SK-MEL-5 (cell line): ENCODE results near the gene CXCL8. TPM values are rescaled to one million over a fixed set of nuclear protein-coding genes. Genes with fewer than 3 reads are reported as not detected.
"Not testable (repeated sequence)": the region's sequence is repeated elsewhere in the genome, so short reads cannot be mapped to it uniquely, and the experiment has no call there.

ENCODE experiments used
- DNase-seq: peaks from one replicate; pipeline ENCODE4 v3.0.0-alpha.2; 2016; ENCODE audit warnings: low read depth, low spot score
- in situ Hi-C: cut with HindIII; loops from 2 replicates; pipeline ENCODE4 v1.10.0; 2016; ENCODE audit warnings: low sequenced_read_pairs, high pct_unique_total_duplicates, low pct_unique_long_range_greater_than_20kb
- total RNA-seq: library from RNA; depleted of rRNA; stranded (reverse); fragments of >200 nt; shearing (Covaris generic); gene quantifications from 2 replicates; pipeline ENCODE4 v1.2.3, GENCODE V29; 2014; rRNA removed

The CXCL8 gene
- total RNA-seq, 1 experiment from 2014 or later, result 11.5 TPM

DNA sequence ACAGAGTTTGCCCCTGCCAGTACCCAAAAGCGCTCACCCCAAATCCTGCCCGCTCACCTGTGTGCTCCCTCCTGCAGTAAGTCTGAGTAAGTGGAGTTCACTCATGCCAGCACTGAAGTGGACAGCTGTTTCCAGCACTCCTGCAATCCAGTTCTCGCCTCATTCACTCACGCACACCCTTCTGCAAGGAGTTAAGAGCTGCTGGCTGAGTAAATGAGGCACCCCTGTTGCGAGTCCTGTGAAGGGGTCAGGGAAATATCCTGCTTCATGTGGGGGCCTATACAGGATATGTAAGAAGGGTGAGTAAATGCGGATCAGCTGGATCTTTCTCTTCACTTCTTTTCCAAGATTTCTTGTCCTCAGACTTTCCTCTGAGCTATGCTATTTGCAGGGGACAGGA is 23.5 kb downstream of the CXCL8 start:
- no peak for DNase-seq
- in situ Hi-C loops, result no loop called here

GRCh38 chr4:73764513-73764912 is 24.1 kb downstream of the CXCL8 start:
- no peak for DNase-seq
- in situ Hi-C loops, result no loop called here

DNA sequence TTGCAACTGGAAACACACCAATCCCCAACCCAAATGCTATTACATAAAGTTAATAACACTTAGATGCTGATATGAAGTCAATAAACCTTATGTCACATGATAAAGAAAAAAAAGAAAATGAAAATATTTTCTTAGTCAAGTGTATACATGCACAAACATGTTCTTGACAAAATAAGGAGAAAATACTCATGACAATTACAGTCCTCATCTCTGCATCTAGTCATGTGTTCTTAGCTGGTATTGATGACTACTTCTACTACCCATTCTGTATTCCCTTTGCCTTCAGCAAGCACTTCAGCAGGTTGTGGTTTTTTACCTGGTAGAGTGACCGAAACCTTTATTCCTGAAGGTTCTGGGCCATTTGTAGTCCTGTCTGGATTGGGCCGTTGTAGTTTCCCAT is 24.9 kb downstream of the CXCL8 start:
- in situ Hi-C loops, result no loop called here
- no peak for DNase-seq

- no peak for DNase-seq
- in situ Hi-C loops, result no loop called here
Measured at GRCh38 chr4:73770917-73771316, 30.5 kb downstream of the CXCL8 start.

DNA sequence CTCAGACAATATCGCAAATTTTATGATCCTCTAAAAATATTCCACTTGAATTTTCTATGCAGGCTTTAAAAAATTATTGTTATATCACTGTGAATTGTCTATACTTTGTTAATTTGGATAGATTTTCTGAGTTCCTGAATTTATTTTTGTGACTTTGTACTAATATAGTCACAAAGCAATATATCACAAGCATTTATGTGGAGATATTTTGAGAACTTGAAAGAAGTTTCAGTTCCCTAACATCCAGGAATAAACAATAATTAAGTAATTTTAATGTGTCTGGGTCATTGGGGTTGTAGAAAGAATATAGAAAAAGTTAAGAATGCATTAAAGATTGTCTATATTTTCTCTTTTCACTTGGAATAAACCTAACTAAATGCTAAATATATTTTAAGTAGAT is 32.0 kb downstream of the CXCL8 start:
- no peak for DNase-seq
- in situ Hi-C loops, result no loop called here

GRCh38 chr4:73774406-73774805 is 34.0 kb downstream of the CXCL8 start:
- DNase-seq, in situ Hi-C loops: not testable (repeated sequence)

DNA sequence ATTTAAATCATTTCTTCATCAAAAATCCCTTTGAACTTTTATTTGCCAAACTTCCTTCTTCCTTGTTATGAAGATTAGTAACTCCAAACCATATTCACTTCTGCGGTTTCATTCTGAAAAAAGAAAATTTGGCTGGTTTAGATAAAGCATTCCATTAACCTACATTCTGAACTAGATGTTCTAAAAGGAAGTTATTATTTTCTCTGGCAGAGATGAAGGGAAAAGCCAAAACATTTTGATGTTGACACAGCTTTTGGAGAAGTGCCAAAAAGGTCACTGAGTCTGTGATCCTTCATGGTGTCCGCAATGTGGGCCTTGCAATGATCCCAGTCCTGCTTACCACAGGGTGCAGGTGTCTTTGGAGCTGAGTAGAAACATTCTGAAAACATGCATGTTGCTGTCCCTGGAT is 36.0 kb downstream of the CXCL8 start:
- in situ Hi-C loops, result no loop called here

GRCh38 chr4:73777612-73778011 is 37.2 kb downstream of the CXCL8 start:
- DNase-seq, result no peak
- in situ Hi-C loops, result no loop called here

More for the DNA sequence above, 36.0 kb downstream of the CXCL8 start:
- DNase-seq, result peak; percentile 6

DNA sequence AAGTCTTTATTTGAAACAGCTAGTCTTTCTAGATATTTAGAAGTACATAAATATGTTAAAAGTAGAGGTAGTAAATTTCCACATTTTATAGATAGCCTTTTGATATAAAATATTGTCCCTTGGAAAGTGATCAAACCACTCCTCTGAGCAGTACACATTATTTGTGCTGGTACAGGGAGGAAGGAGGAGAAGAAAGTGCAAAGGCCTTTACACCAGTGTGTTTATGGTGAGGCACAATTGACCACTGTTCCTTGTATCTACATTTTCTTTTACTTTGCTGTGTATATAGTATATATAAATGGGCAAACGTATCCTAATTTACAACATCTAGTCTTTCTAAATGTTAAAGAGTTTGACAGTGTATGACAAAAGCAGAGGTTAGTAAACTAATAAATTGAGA is 39.9 kb downstream of the CXCL8 start:
- in situ Hi-C loops, result no loop called here
- DNase-seq, result no peak

GRCh38 chr4:73780834-73781233 is 40.5 kb downstream of the CXCL8 start:
- DNase-seq, result no peak
- in situ Hi-C loops, result no loop called here

- in situ Hi-C loops, result no loop called here
- peak; percentile 77 for DNase-seq
Measured at GRCh38 chr4:73788411-73788810, 48.0 kb downstream of the CXCL8 start.

Other genes with a start within 250 kb of the CXCL8 start
- not detected in 2 replicates for gene RASSF6, start 120.1 kb upstream of the CXCL8 start, total RNA-seq
- not detected in 2 replicates for gene CXCL6, start 96.1 kb downstream of the CXCL8 start, total RNA-seq
- not detected in 2 replicates for gene PF4V1, start 112.7 kb downstream of the CXCL8 start, total RNA-seq
- gene CXCL1, start 128.8 kb downstream of the CXCL8 start, total RNA-seq, result 76.1 and 81.3 TPM in 2 replicates
- gene PF4, start 241.5 kb downstream of the CXCL8 start, total RNA-seq, result 0.83 and 1.4 TPM in 2 replicates
- gene PPBP, start 247.6 kb downstream of the CXCL8 start, total RNA-seq, result not detected in 2 replicates